T-helper 17 cell (primary cell): ENCODE data around the gene MTMR11. TPM values are rescaled to one million over a fixed set of nuclear protein-coding genes. Genes with fewer than 3 reads are reported as not detected.
A peak's percentile ranks its signal among the peaks of the same experiment; 100 is the strongest.

Experiments used
- ATAC-seq: fragments of 150-1000 bp; cut with Tn5 transposase; 2 replicates; pipeline ENCODE4 v1.10.0; 2021; ENCODE audit warnings: mild to moderate bottlenecking, moderate library complexity
- DNase-seq, 3 donors: peaks; one replicate each; pipeline versions ENCODE4 v3.0.0 to v3.0.0-alpha.2; 2020 to 2021
- H3K9me3 ChIP-seq: one replicate; pipeline ENCODE4 v1.7.0; 2013; ENCODE audit warnings: low read length, mild to moderate bottlenecking; ENCODE audit not compliant: control insufficient read depth, poor library complexity, severe bottlenecking
- H3K27ac Mint-ChIP-seq: one replicate; pipeline ENCODE4 v1.8.0; 2022; ENCODE audit warnings: mild to moderate bottlenecking, moderate library complexity, mixed read lengths
- H3K27me3 Mint-ChIP-seq: one replicate; pipeline ENCODE4 v1.8.0; 2022; ENCODE audit warnings: mixed read lengths
- H3K36me3 Mint-ChIP-seq: one replicate; pipeline ENCODE4 v1.8.0; 2022; ENCODE audit warnings: low read depth, mixed read lengths
- H3K4me1 Mint-ChIP-seq: one replicate; pipeline ENCODE4 v1.8.0; 2022; ENCODE audit warnings: mild to moderate bottlenecking, mixed read lengths
- H3K4me3 Mint-ChIP-seq: one replicate; pipeline ENCODE4 v1.8.0; 2022; ENCODE audit warnings: mild to moderate bottlenecking, moderate library complexity, mixed read lengths
- total RNA-seq, 4 donors: library from RNA in 2 of 4; stranded (reverse) in 2 of 4; gene quantifications; one replicate each; pipeline ENCODE4 v1.2.3 and lab custom pipeline; 2022 to 2026

MTMR11 gene
- under 1 TPM; 0.35 to 0.73 TPM for total RNA-seq
- 0.38 to 1.2 reads per million in 2 donors for total RNA-seq (lab: John Stamatoyannopoulos, UW)

GRCh38 chr1:149936170-149936991 lies at the start of gene MTMR11:
TSS of gene MTMR11 (minus strand) at chr1:149936879. CDS start at chr1:149936647, 232 bp downstream.
- H3K27ac Mint-ChIP-seq: peak within 1 kb of the TSS; percentile 79
- H3K4me1 Mint-ChIP-seq: peaks cover 18% of the 10 kb centered on the region
- H3K9me3 ChIP-seq: no peaks in the 10 kb centered on the region
- no peak for DNase-seq
- H3K27me3 Mint-ChIP-seq: peaks cover 8% of the 10 kb centered on the region
- H3K4me3 Mint-ChIP-seq: no peak within 1 kb of the TSS
- ATAC-seq: no peak
- H3K36me3 Mint-ChIP-seq: peaks cover under 1% of the 10 kb centered on the region

GRCh38 chr1:149979972-149980540 lies 43.4 kb upstream of the MTMR11 start:
- Mint-ChIP-seq H3K27me3 (no peaks in the 10 kb centered on the region), H3K4me1 (peaks cover 13% of the 10 kb centered on the region), H3K4me3 (no peak overlapping the region), H3K36me3 (peaks cover 14% of the 10 kb centered on the region), H3K27ac (peak overlapping the region; percentile 16)
- DNase-seq (no peak), ATAC-seq (no peak)
- H3K9me3 ChIP-seq: no peaks in the 10 kb centered on the region

GRCh38 chr1:149979245-149979971 lies 42.7 kb upstream of the MTMR11 start:
- Mint-ChIP-seq H3K27ac (no peak overlapping the region), H3K27me3 (no peaks in the 10 kb centered on the region), H3K4me3 (no peak overlapping the region), H3K36me3 (peaks cover 13% of the 10 kb centered on the region), H3K4me1 (peaks cover 9% of the 10 kb centered on the region)
- ATAC-seq (no peak), DNase-seq (no peak)
- no peaks in the 10 kb centered on the region for H3K9me3 ChIP-seq

- no peak for DNase-seq
- no peaks in the 10 kb centered on the region for H3K27me3 Mint-ChIP-seq
- H3K27ac Mint-ChIP-seq: no peak overlapping the region
- no peaks in the 10 kb centered on the region for H3K9me3 ChIP-seq
- no peak for ATAC-seq
- H3K4me3 Mint-ChIP-seq: no peak overlapping the region
- H3K36me3 Mint-ChIP-seq: peaks cover 11% of the 10 kb centered on the region
- H3K4me1 Mint-ChIP-seq: peaks cover 11% of the 10 kb centered on the region
Observed at GRCh38 chr1:149978547-149979023, 41.9 kb upstream of the MTMR11 start.

- H3K36me3 Mint-ChIP-seq: peaks cover 16% of the 10 kb centered on the region
- no peaks in the 10 kb centered on the region for H3K9me3 ChIP-seq
- peaks cover 15% of the 10 kb centered on the region for H3K4me1 Mint-ChIP-seq
- DNase-seq: no peak
- H3K27me3 Mint-ChIP-seq: no peaks in the 10 kb centered on the region
- no peak for ATAC-seq
- no peak overlapping the region for H3K27ac Mint-ChIP-seq
- no peak overlapping the region for H3K4me3 Mint-ChIP-seq
Observed at GRCh38 chr1:149977345-149977744, 40.7 kb upstream of the MTMR11 start.

- Mint-ChIP-seq H3K4me1 (peaks cover 11% of the 10 kb centered on the region), H3K36me3 (peaks cover 21% of the 10 kb centered on the region), H3K27me3 (no peaks in the 10 kb centered on the region), H3K27ac (peak overlapping the region; percentile 11), H3K4me3 (no peak overlapping the region)
- DNase-seq: no peak
- no peaks in the 10 kb centered on the region for H3K9me3 ChIP-seq
- no peak for ATAC-seq
Observed at GRCh38 chr1:149972547-149972946, 35.9 kb upstream of the MTMR11 start.

GRCh38 chr1:149967646-149968045 lies 31.0 kb upstream of the MTMR11 start:
- ATAC-seq: no peak
- H3K27ac Mint-ChIP-seq: peak overlapping the region; percentile 45
- no peak overlapping the region for H3K4me3 Mint-ChIP-seq
- H3K36me3 Mint-ChIP-seq: peaks cover 10% of the 10 kb centered on the region
- H3K27me3 Mint-ChIP-seq: no peaks in the 10 kb centered on the region
- peaks cover 9% of the 10 kb centered on the region for H3K4me1 Mint-ChIP-seq
- no peaks in the 10 kb centered on the region for H3K9me3 ChIP-seq
- no peak for DNase-seq

GRCh38 chr1:149967041-149967440 lies 30.4 kb upstream of the MTMR11 start:
- H3K9me3 ChIP-seq: no peaks in the 10 kb centered on the region
- DNase-seq (no peak), ATAC-seq (no peak)
- no peaks in the 10 kb centered on the region for H3K27me3 Mint-ChIP-seq
- H3K4me1 Mint-ChIP-seq: peaks cover 9% of the 10 kb centered on the region
- no peak overlapping the region for H3K4me3 Mint-ChIP-seq
- peak overlapping the region; percentile 45 for H3K27ac Mint-ChIP-seq
- peaks cover 7% of the 10 kb centered on the region for H3K36me3 Mint-ChIP-seq

GRCh38 chr1:149966405-149966804 lies 29.7 kb upstream of the MTMR11 start:
- Mint-ChIP-seq H3K27ac (peak overlapping the region; percentile 45), H3K4me3 (no peak overlapping the region), H3K4me1 (peaks cover 10% of the 10 kb centered on the region), H3K27me3 (no peaks in the 10 kb centered on the region), H3K36me3 (peaks cover 7% of the 10 kb centered on the region)
- no peak for ATAC-seq
- no peak for DNase-seq
- H3K9me3 ChIP-seq: no peaks in the 10 kb centered on the region

- Mint-ChIP-seq H3K4me3 (no peak overlapping the region), H3K27me3 (no peaks in the 10 kb centered on the region), H3K36me3 (peaks cover 7% of the 10 kb centered on the region), H3K4me1 (peaks cover 10% of the 10 kb centered on the region), H3K27ac (peak overlapping the region; percentile 79)
- DNase-seq (no peak), ATAC-seq (peak; percentile 47)
- H3K9me3 ChIP-seq: no peaks in the 10 kb centered on the region
Observed at GRCh38 chr1:149965440-149965839, 28.8 kb upstream of the MTMR11 start.

- H3K36me3 Mint-ChIP-seq: peaks cover 12% of the 10 kb centered on the region
- ATAC-seq (no peak), DNase-seq (no peak)
- H3K4me3 Mint-ChIP-seq: no peak overlapping the region
- H3K9me3 ChIP-seq: no peaks in the 10 kb centered on the region
- peak overlapping the region; percentile 47 for H3K27ac Mint-ChIP-seq
- H3K4me1 Mint-ChIP-seq: peaks cover 17% of the 10 kb centered on the region
- H3K27me3 Mint-ChIP-seq: no peaks in the 10 kb centered on the region
Observed at GRCh38 chr1:149963358-149963757, 26.7 kb upstream of the MTMR11 start.

GRCh38 chr1:149962736-149963135 lies 26.1 kb upstream of the MTMR11 start:
- peaks cover 17% of the 10 kb centered on the region for H3K4me1 Mint-ChIP-seq
- no peaks in the 10 kb centered on the region for H3K27me3 Mint-ChIP-seq
- ATAC-seq: no peak
- H3K9me3 ChIP-seq: no peaks in the 10 kb centered on the region
- no peak for DNase-seq
- H3K27ac Mint-ChIP-seq: peak overlapping the region; percentile 47
- peaks cover 12% of the 10 kb centered on the region for H3K36me3 Mint-ChIP-seq
- no peak overlapping the region for H3K4me3 Mint-ChIP-seq

- no peak overlapping the region for H3K27ac Mint-ChIP-seq
- ATAC-seq (peak; percentile 80), DNase-seq (peak in 2 of 3 donors; percentile 16 to 17)
Observed at GRCh38 chr1:149962039-149962647, 25.5 kb upstream of the MTMR11 start.

More at GRCh38 chr1:149962039-149962647, 25.5 kb upstream of the MTMR11 start:
- H3K9me3 ChIP-seq: no peaks in the 10 kb centered on the region
- Mint-ChIP-seq H3K4me3 (no peak overlapping the region), H3K36me3 (peaks cover 12% of the 10 kb centered on the region), H3K4me1 (peaks cover 17% of the 10 kb centered on the region), H3K27me3 (no peaks in the 10 kb centered on the region)
